IMR-90 (cell line): Measurements from ENCODE around the gene STOML1. TPM values are rescaled to one million over a fixed set of nuclear protein-coding genes. Genes with fewer than 3 reads are reported as not detected.

Experiments used
- ATAC-seq: fragments of 200-7000 bp; cut with Tn5 transposase; 2 replicates; pipeline ENCODE4 v1.9.1; 2020; ENCODE audit warnings: low read depth, mild to moderate bottlenecking, moderate library complexity
- BruUV-seq: library from RNA; stranded (reverse); fragments of 400-500 nt; replicated peaks from 2 replicates; lab custom pipeline; 2021; lab: Mats Ljungman, UMichigan
- CTCF ChIA-PET: fragments of 300-600 bp; formaldehyde crosslinking; extraction: SDS; loops from one replicate; lab custom pipeline; 2021; ENCODE audit warnings: antibody characterized with exemption; lab: Yijun Ruan, JAX
- POLR2A ChIA-PET: fragments of 300-600 bp; sonication (Branson Sonifier 250); formaldehyde crosslinking; loops from one replicate; lab custom pipeline; 2022; ENCODE audit warnings: antibody characterized with exemption; ENCODE audit not compliant: unreplicated experiment; lab: Charles Lee
- DNase-seq: peaks from one replicate; pipeline ENCODE4 v3.0.0; 2013
- H2AFZ ChIP-seq: replicated peaks from 2 replicates; pipeline ENCODE3; 2013; ENCODE audit warnings: low read length, mild to moderate bottlenecking; ENCODE audit not compliant: poor library complexity
- H2AK5ac ChIP-seq: 2 replicates; pipeline ENCODE4 v1.6.1; 2013; ENCODE audit warnings: low read depth, low read length, inconsistent platforms
- H2AK9ac ChIP-seq: replicated peaks from 2 replicates; pipeline ENCODE3; 2013; ENCODE audit warnings: mild to moderate bottlenecking, low read depth, low read length, moderate library complexity; ENCODE audit not compliant: poor library complexity
- H2BK120ac ChIP-seq: 2 replicates; pipeline ENCODE4 v1.6.1; 2013; ENCODE audit warnings: low read depth, low read length, inconsistent platforms
- H2BK15ac ChIP-seq: 3 replicates; pipeline ENCODE4 v1.6.1; 2013; ENCODE audit warnings: low read depth, low read length, inconsistent platforms
- H2BK20ac ChIP-seq: 2 replicates; pipeline ENCODE4 v1.6.1; 2013; ENCODE audit warnings: low read depth, mild to moderate bottlenecking, inconsistent platforms, low read length, moderate library complexity
- H2BK5ac ChIP-seq: 2 replicates; pipeline ENCODE4 v1.6.1; 2013; ENCODE audit warnings: mild to moderate bottlenecking, low read depth, low read length, inconsistent platforms; ENCODE audit not compliant: poor library complexity, severe bottlenecking
- H3K14ac ChIP-seq: replicated peaks from 2 replicates; pipeline ENCODE4 v1.6.1; 2013; ENCODE audit warnings: low read depth, low read length, inconsistent platforms
- H3K18ac ChIP-seq: 2 replicates; pipeline ENCODE4 v1.6.1; 2013; ENCODE audit warnings: low read depth, low read length, control low read depth
- H3K23ac ChIP-seq: 2 replicates; pipeline ENCODE4 v1.6.1; 2013; ENCODE audit warnings: low read depth, low read length, inconsistent platforms
- H3K27ac ChIP-seq: 2 replicates; pipeline ENCODE4 v1.5.1; 2013; ENCODE audit warnings: mild to moderate bottlenecking, control low read depth, low read length; ENCODE audit not compliant: insufficient read depth
- H3K27me3 ChIP-seq: 2 replicates; pipeline ENCODE4 v1.6.1; 2013; ENCODE audit warnings: low read length; ENCODE audit not compliant: control insufficient read depth, insufficient read depth
- H3K36me3 ChIP-seq: 2 replicates; pipeline ENCODE4 v1.6.1; 2013; ENCODE audit warnings: low read length, mixed read lengths; ENCODE audit not compliant: control insufficient read depth, insufficient read depth
- H3K4ac ChIP-seq: 2 replicates; pipeline ENCODE4 v1.6.1; 2013; ENCODE audit warnings: low read depth, low read length, inconsistent platforms
- H3K4me1 ChIP-seq: 2 replicates; pipeline ENCODE4 v1.6.1; 2013; ENCODE audit warnings: low read length, mixed read lengths; ENCODE audit not compliant: control insufficient read depth, insufficient read depth
- H3K4me2 ChIP-seq: 2 replicates; pipeline ENCODE4 v1.6.1; 2013; ENCODE audit warnings: low read depth, mild to moderate bottlenecking, control low read depth, low read length, moderate library complexity
- H3K4me3 ChIP-seq: 2 replicates; pipeline ENCODE4 v1.5.1; 2013; ENCODE audit warnings: low read depth, mild to moderate bottlenecking, control low read depth, low read length, moderate library complexity; ENCODE audit not compliant: insufficient read depth
- H3K56ac ChIP-seq: 2 replicates; pipeline ENCODE4 v1.6.1; 2013; ENCODE audit warnings: low read length, inconsistent platforms; ENCODE audit not compliant: insufficient read depth; ENCODE audit errors: extremely low read depth
- H3K79me1 ChIP-seq, 2 experiments: 2 replicates each; pipeline ENCODE4 v1.6.1; 2013; ENCODE audit warnings: low read length in 2 of 2, inconsistent platforms in 1 of 2, low read depth in 1 of 2
- H3K9ac ChIP-seq: 2 replicates; pipeline ENCODE4 v1.6.1; 2013; ENCODE audit warnings: low read depth, low read length, control low read depth
- H3K9me1 ChIP-seq: 2 replicates; pipeline ENCODE4 v1.6.1; 2013; ENCODE audit warnings: low read length, inconsistent platforms; ENCODE audit not compliant: insufficient read depth
- H3K9me3 ChIP-seq: 2 replicates; pipeline ENCODE4 v1.6.1; 2013; ENCODE audit warnings: low read length; ENCODE audit not compliant: control insufficient read depth, insufficient read depth
- H4K20me1 ChIP-seq: 2 replicates; pipeline ENCODE4 v1.6.1; 2013; ENCODE audit warnings: low read length, inconsistent platforms; ENCODE audit not compliant: insufficient read depth
- H4K5ac ChIP-seq: 2 replicates; pipeline ENCODE4 v1.6.1; 2013; ENCODE audit warnings: mild to moderate bottlenecking, low read depth, low read length, control low read depth
- H4K8ac ChIP-seq, 2 experiments: 2 replicates each; pipeline ENCODE4 v1.6.1; 2013; ENCODE audit warnings: low read depth in 2 of 2, low read length in 2 of 2, control low read depth in 1 of 2, inconsistent platforms in 1 of 2
- H4K91ac ChIP-seq: 2 replicates; pipeline ENCODE4 v1.6.1; 2013; ENCODE audit warnings: low read depth, low read length, inconsistent platforms; ENCODE audit not compliant: insufficient read depth
- CEBPB ChIP-seq: IDR thresholded peaks from 2 replicates; pipeline ENCODE4 v1.6.1; 2012; ENCODE audit warnings: low read depth, low read length, improper control_type of control experiment
- FOS ChIP-seq: fragments of 150-350 bp; IDR thresholded peaks from 2 replicates; pipeline ENCODE4 v1.6.1; 2016; ENCODE audit warnings: low read depth, low read length
- MAFK ChIP-seq: IDR thresholded peaks from 2 replicates; pipeline ENCODE4 v1.6.1; 2012; ENCODE audit warnings: low read depth, low read length, improper control_type of control experiment
- MAZ ChIP-seq: IDR thresholded peaks from 2 replicates; pipeline ENCODE4 v1.6.1; 2012; ENCODE audit warnings: low read depth, mild to moderate bottlenecking, low read length, improper control_type of control experiment, moderate library complexity, borderline replicate concordance
- MXI1 ChIP-seq: IDR thresholded peaks from 2 replicates; pipeline ENCODE4 v1.6.1; 2012; ENCODE audit warnings: low read depth, mild to moderate bottlenecking, low read length, moderate library complexity, borderline replicate concordance
- NFE2L2 ChIP-seq: fragments of 150-350 bp; IDR thresholded peaks from 2 replicates; pipeline ENCODE4 v1.6.1; 2016; ENCODE audit warnings: low read depth, mild to moderate bottlenecking, low read length
- POLR2A ChIP-seq: IDR thresholded peaks from 2 replicates; pipeline ENCODE4 v1.6.1; 2012; ENCODE audit warnings: mild to moderate bottlenecking, low read depth, low read length
- RCOR1 ChIP-seq: IDR thresholded peaks from 2 replicates; pipeline ENCODE4 v1.6.1; 2012; ENCODE audit warnings: mild to moderate bottlenecking, low read length, improper control_type of control experiment; ENCODE audit not compliant: insufficient replicate concordance
- USF2 ChIP-seq: fragments of 150-350 bp; IDR thresholded peaks from 2 replicates; pipeline ENCODE4 v1.6.1; 2017; ENCODE audit warnings: mild to moderate bottlenecking, antibody characterized with exemption, low read length, low read depth
- WGBS, 2 experiments: methylation state at CpG; one replicate each; pipeline versions ENCODE4 v1.1.5 to v1.1.7; 2013; ENCODE audit warnings: missing lambda C conversion rate in 2 of 2; ENCODE audit not compliant: insufficient read length in 1 of 2; ENCODE audit errors: extremely low coverage in 2 of 2; 5-methylcytosine and 5-hydroxymethylcytosine counted together
- dilution Hi-C: fragments of 300-500 bp; cut with HindIII; formaldehyde crosslinking; loops from one replicate; pipeline ENCODE4 v1.14.3; 2018; ENCODE audit warnings: low sequenced_read_pairs; ENCODE audit not compliant: unreplicated experiment
- in situ Hi-C: fragments of 300-500 bp; cut with MboI; formaldehyde crosslinking; loops from 3 replicates; pipeline ENCODE4 v1.14.3; 2019; ENCODE audit warnings: low sequenced_read_pairs, inconsistent platforms, mixed read lengths
- intact Hi-C: fragments of 100-400 bp; cut with micrococcal nuclease; formaldehyde crosslinking; loops from 2 replicates; pipeline ENCODE4 v1.10.0; 2022
- polyA plus RNA-seq, 3 experiments: library from polyadenylated mRNA; depleted of rRNA; stranded (reverse); fragments of >200 nt; gene quantifications; 2 replicates each; pipeline ENCODE4 v1.2.3, GENCODE V29; 2012; ENCODE audit warnings: low replicate concordance in 1 of 3
- total RNA-seq: library from RNA; depleted of rRNA; stranded (reverse); fragments of >200 nt; gene quantifications from 2 replicates; pipeline ENCODE4 v1.2.3, GENCODE V29; 2012
- TF ChIP-seq, protein P1 (sequence below): conservative IDR thresholded peaks from 2 replicates; pipeline ENCODE4 v1.5.1; 2012; ENCODE audit warnings: mild to moderate bottlenecking, low read depth, low read length, improper control_type of control experiment

The STOML1 gene
- total and polyA plus RNA-seq, 2 of the 4 experiments (the other 2 are of a cell fraction) = 11.8 to 21.2 TPM

DNA sequence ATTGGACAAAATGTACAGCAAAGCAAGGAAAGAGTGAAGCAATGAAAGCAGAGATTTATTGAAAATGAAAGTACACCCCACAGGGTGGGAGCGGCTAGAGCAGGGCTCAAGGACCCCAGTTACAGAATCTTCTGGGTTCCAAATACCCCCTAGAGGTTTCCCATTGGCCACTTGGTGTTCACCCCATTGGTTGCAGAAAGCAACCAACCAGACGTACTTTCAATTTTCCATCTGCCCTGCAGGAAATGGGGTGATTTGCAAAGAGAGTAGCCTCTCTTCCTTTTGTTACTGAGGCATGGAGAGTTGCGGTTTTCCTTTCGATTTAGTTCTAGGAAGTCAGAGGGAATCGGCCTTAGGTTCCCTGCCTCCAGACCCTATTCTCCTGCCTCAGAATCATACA, 4.8 kb upstream of the STOML1 start:
- no peak overlapping the region for H3K9ac ChIP-seq
- H4K20me1 ChIP-seq = peaks cover 11% of the 10 kb centered on the region; the same call in 1 of the 2 replicates
- no CpG with 5 or more reads among the region's 5 CpGs for WGBS, 2 experiments
- H3K4me3 ChIP-seq = peak overlapping the region; percentile 13; the same call in 1 of the 2 replicates
- TF ChIP-seq NFE2L2 (no peak), USF2 (no peak), MAZ (no peak), RCOR1 (no peak), FOS (no peak), MAFK (no peak), POLR2A (no peak), MXI1 (no peak), CEBPB (no peak)
- TF ChIP-seq, protein P1, sequence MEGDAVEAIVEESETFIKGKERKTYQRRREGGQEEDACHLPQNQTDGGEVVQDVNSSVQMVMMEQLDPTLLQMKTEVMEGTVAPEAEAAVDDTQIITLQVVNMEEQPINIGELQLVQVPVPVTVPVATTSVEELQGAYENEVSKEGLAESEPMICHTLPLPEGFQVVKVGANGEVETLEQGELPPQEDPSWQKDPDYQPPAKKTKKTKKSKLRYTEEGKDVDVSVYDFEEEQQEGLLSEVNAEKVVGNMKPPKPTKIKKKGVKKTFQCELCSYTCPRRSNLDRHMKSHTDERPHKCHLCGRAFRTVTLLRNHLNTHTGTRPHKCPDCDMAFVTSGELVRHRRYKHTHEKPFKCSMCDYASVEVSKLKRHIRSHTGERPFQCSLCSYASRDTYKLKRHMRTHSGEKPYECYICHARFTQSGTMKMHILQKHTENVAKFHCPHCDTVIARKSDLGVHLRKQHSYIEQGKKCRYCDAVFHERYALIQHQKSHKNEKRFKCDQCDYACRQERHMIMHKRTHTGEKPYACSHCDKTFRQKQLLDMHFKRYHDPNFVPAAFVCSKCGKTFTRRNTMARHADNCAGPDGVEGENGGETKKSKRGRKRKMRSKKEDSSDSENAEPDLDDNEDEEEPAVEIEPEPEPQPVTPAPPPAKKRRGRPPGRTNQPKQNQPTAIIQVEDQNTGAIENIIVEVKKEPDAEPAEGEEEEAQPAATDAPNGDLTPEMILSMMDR = no peak
- no peak overlapping the region for H2AFZ ChIP-seq
- ChIA-PET CTCF (interaction anchor here (0.9 to 1.0 kb wide), 4 partner anchors 8 to 51 kb away, joined by 3 to 5 read pairs (median 3); no protein-coding TSS in a partner anchor), POLR2A (no interaction called here)
- no peaks in the 10 kb centered on the region for H3K27me3 ChIP-seq
- no peak overlapping the region; the same call in 1 of the 2 replicates for H4K91ac ChIP-seq
- H2BK15ac ChIP-seq = no peak overlapping the region
- peak overlapping the region in 1 of 2 experiments; percentile 20; a peak in 1 of 4 replicates for H4K8ac ChIP-seq
- intact Hi-C loops (no loop called here), in situ Hi-C loops (no loop called here), dilution Hi-C loops (no loop called here)
- H2AK9ac ChIP-seq = no peak overlapping the region
- H3K23ac ChIP-seq = peak overlapping the region; percentile 59; the same call in 1 of the 2 replicates
- peaks cover 8% of the 10 kb centered on the region for H3K36me3 ChIP-seq
- no peak overlapping the region for H2BK5ac ChIP-seq
- H3K4me1 ChIP-seq = peaks cover 4% of the 10 kb centered on the region
- peaks cover 13% of the 10 kb centered on the region for H3K9me1 ChIP-seq
- H3K4me2 ChIP-seq = peak overlapping the region; percentile 84
- H4K5ac ChIP-seq = no peak overlapping the region
- no peak overlapping the region for H3K27ac ChIP-seq
- 0 out of 2 replicates have a peak overlapping the region, but pooled peaks have one; percentile 22 for H3K14ac ChIP-seq
- BruUV-seq = no TSS peak
- no peak for DNase-seq
- no peak overlapping the region for H3K18ac ChIP-seq
- no peak overlapping the region for H3K4ac ChIP-seq
- no peaks in the 10 kb centered on the region for H3K9me3 ChIP-seq
- H2BK120ac ChIP-seq = no peak overlapping the region
- no peak overlapping the region for H2AK5ac ChIP-seq
- no peak overlapping the region for H3K56ac ChIP-seq
- peaks cover 19 to 77% of the 10 kb centered on the region in 2 experiments for H3K79me1 ChIP-seq
- no peak for ATAC-seq
- no peak overlapping the region for H2BK20ac ChIP-seq
